Measurements from ENCODE around the gene RAD51B.
A peak's percentile ranks its signal among the peaks of the same experiment; 100 is the strongest.

The RAD51B gene

DNA sequence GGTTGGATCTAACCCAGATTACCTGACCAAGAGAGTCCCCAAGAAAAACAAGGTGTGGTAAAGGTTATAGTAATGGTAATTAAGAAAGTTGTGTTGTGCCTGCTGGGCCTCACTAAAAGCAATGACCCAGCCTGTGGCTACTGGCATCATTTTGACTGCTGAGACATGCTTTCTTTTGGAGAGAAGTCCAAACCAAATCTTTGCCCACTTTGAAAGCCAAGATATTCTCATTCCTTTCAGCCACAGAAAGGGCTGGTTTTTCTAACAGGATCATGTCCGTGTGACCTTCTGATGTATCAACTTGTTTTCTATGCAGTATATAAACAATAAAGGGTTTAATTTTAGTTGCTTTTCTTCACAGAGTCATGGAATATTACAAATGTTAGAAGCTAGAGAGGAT lies 388.6 kb downstream of the RAD51B start:
- no peak for FAIRE-seq
- TF ChIP-seq POLR2A (IDR thresholded peaks at IDR 0.05; ENCODE audit: low read depth, low read length) (no peak), SPI1 (IDR thresholded peaks at IDR 0.05; ENCODE audit: low read depth, low read length) (no peak), POLR2AphosphoS5 (IDR thresholded peaks at IDR 0.05; ENCODE audit: low read depth, low read length) (no peak), PAX5 (IDR thresholded peaks at IDR 0.05; ENCODE audit: insufficient read depth, low read length, severe bottlenecking) (no peak), POU2F2 (IDR thresholded peaks at IDR 0.05; ENCODE audit: low read depth, low read length) (no peak), TAF1 (IDR thresholded peaks at IDR 0.05; ENCODE audit: low read depth, low read length) (no peak)
- DNase-seq (ENCODE audit: insufficient read length, low spot score) = no peak

DNA sequence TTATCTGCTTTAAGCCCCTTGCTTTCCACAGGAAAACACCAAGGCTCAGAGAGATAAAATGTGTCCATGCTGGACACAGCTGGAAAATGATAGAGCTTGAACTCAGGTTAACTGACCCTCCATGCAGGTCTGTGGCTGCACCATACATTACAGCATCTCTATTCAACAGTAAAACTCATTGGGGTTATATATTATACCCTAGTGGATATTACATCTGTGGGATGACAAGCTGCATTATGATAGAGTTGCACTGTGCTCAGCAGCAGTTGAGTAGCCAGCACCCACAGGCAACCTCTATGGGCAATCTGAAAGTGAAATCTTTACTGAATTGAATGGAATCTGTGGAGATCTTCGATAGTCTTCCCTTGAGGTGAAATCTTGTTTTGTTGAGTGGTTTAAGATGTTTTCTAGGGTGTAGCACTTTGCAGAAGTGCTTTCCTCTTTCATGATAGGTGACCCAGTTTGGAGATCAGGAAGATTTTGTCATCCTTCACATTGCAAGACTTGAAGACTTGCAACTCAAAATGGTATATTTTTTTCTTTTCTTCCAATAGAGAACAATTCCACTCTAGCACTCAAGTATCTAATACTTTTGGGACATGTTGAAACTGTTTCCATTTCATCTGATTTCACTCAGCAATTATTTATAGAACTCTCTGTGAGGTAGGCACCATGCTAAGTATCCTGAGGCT lies 389.2 kb downstream of the RAD51B start:
- DNase-seq (ENCODE audit: insufficient read length, low spot score) = no peak
- TF ChIP-seq POLR2AphosphoS5 (IDR thresholded peaks at IDR 0.05; ENCODE audit: low read depth, low read length) = no peak
- no peak for TF ChIP-seq POU2F2 (IDR thresholded peaks at IDR 0.05; ENCODE audit: low read depth, low read length)
- no peak for TF ChIP-seq SPI1 (IDR thresholded peaks at IDR 0.05; ENCODE audit: low read depth, low read length)
- no peak for TF ChIP-seq TAF1 (IDR thresholded peaks at IDR 0.05; ENCODE audit: low read depth, low read length)
- TF ChIP-seq POLR2A (IDR thresholded peaks at IDR 0.05; ENCODE audit: low read depth, low read length) = no peak
- TF ChIP-seq PAX5 (IDR thresholded peaks at IDR 0.05; ENCODE audit: insufficient read depth, low read length, severe bottlenecking) = no peak
- FAIRE-seq = peak; percentile 52

- no peak for TF ChIP-seq POLR2AphosphoS5 (IDR thresholded peaks at IDR 0.05; ENCODE audit: low read depth, low read length)
- TF ChIP-seq TAF1 (IDR thresholded peaks at IDR 0.05; ENCODE audit: low read depth, low read length) = 0 out of 2 replicates have a peak, but pooled peaks have one; percentile 36
- peak; percentile 27; the same call in 1 of the 2 replicates for TF ChIP-seq POU2F2 (IDR thresholded peaks at IDR 0.05; ENCODE audit: low read depth, low read length)
- peak; percentile 26 for TF ChIP-seq SPI1 (IDR thresholded peaks at IDR 0.05; ENCODE audit: low read depth, low read length)
- TF ChIP-seq POLR2A (IDR thresholded peaks at IDR 0.05; ENCODE audit: low read depth, low read length) = no peak
- FAIRE-seq = peak; percentile 96
- DNase-seq (ENCODE audit: insufficient read length, low spot score) = peak; percentile 42
These were observed 391.2 kb downstream of the RAD51B start for GRCh38 chr14:68210729-68211299.

DNA sequence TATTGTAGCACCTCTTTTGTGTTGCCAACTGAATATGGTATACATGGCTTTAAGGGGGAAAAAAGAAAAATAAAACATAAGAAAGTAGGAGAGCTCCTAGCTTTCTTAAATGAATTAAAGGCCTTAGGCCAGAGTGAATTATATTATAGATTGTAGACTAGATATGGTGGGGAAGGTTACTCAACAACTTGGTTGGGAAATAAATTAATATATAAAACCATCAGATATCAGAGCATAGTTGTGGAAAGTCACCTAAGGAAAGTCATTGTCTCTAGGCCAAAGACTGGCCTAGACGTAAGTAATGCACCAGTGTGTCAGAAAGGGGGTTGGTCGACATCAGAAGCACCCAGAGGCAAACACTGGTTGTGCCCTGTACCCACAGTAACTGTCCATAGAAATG lies 391.8 kb downstream of the RAD51B start:
- TF ChIP-seq PAX5 (IDR thresholded peaks at IDR 0.05; ENCODE audit: insufficient read depth, low read length, severe bottlenecking) = no peak
- TF ChIP-seq POLR2AphosphoS5 (IDR thresholded peaks at IDR 0.05; ENCODE audit: low read depth, low read length) = no peak
- no peak for TF ChIP-seq POU2F2 (IDR thresholded peaks at IDR 0.05; ENCODE audit: low read depth, low read length)
- TF ChIP-seq SPI1 (IDR thresholded peaks at IDR 0.05; ENCODE audit: low read depth, low read length) = no peak
- no peak for TF ChIP-seq POLR2A (IDR thresholded peaks at IDR 0.05; ENCODE audit: low read depth, low read length)
- TF ChIP-seq TAF1 (IDR thresholded peaks at IDR 0.05; ENCODE audit: low read depth, low read length) = no peak
- DNase-seq (ENCODE audit: insufficient read length, low spot score) = no peak
- no peak for FAIRE-seq

- DNase-seq (ENCODE audit: insufficient read length, low spot score) = no peak
- no peak for TF ChIP-seq TAF1 (IDR thresholded peaks at IDR 0.05; ENCODE audit: low read depth, low read length)
- no peak for TF ChIP-seq POU2F2 (IDR thresholded peaks at IDR 0.05; ENCODE audit: low read depth, low read length)
- no peak for TF ChIP-seq POLR2AphosphoS5 (IDR thresholded peaks at IDR 0.05; ENCODE audit: low read depth, low read length)
These were observed 392.3 kb downstream of the RAD51B start for GRCh38 chr14:68211886-68212285.

GRCh38 chr14:68212361-68212760 lies 392.8 kb downstream of the RAD51B start:
- DNase-seq (ENCODE audit: insufficient read length, low spot score) (no peak), FAIRE-seq (no peak)
- TF ChIP-seq POU2F2 (IDR thresholded peaks at IDR 0.05; ENCODE audit: low read depth, low read length) = no peak
- TF ChIP-seq SPI1 (IDR thresholded peaks at IDR 0.05; ENCODE audit: low read depth, low read length) = no peak
- no peak for TF ChIP-seq TAF1 (IDR thresholded peaks at IDR 0.05; ENCODE audit: low read depth, low read length)
- no peak for TF ChIP-seq POLR2A (IDR thresholded peaks at IDR 0.05; ENCODE audit: low read depth, low read length)

More at GRCh38 chr14:68211886-68212285, 392.3 kb downstream of the RAD51B start:
- peak; percentile 9 for FAIRE-seq

GRCh38 chr14:68214431-68214830 lies 394.9 kb downstream of the RAD51B start:
- DNase-seq (ENCODE audit: insufficient read length, low spot score) (no peak), FAIRE-seq (no peak)
- TF ChIP-seq POLR2AphosphoS5 (IDR thresholded peaks at IDR 0.05; ENCODE audit: low read depth, low read length) (no peak), TAF1 (IDR thresholded peaks at IDR 0.05; ENCODE audit: low read depth, low read length) (no peak), SPI1 (IDR thresholded peaks at IDR 0.05; ENCODE audit: low read depth, low read length) (no peak), POU2F2 (IDR thresholded peaks at IDR 0.05; ENCODE audit: low read depth, low read length) (no peak), PAX5 (IDR thresholded peaks at IDR 0.05; ENCODE audit: insufficient read depth, low read length, severe bottlenecking) (no peak), POLR2A (IDR thresholded peaks at IDR 0.05; ENCODE audit: low read depth, low read length) (no peak)

- FAIRE-seq = peak; percentile 47
- TF ChIP-seq PAX5 (IDR thresholded peaks at IDR 0.05; ENCODE audit: insufficient read depth, low read length, severe bottlenecking) (no peak), POLR2AphosphoS5 (IDR thresholded peaks at IDR 0.05; ENCODE audit: low read depth, low read length) (no peak), SPI1 (IDR thresholded peaks at IDR 0.05; ENCODE audit: low read depth, low read length) (no peak), POU2F2 (IDR thresholded peaks at IDR 0.05; ENCODE audit: low read depth, low read length) (no peak), POLR2A (IDR thresholded peaks at IDR 0.05; ENCODE audit: low read depth, low read length) (no peak), TAF1 (IDR thresholded peaks at IDR 0.05; ENCODE audit: low read depth, low read length) (no peak)
- DNase-seq (ENCODE audit: insufficient read length, low spot score) = no peak
These were observed 396.1 kb downstream of the RAD51B start for GRCh38 chr14:68215629-68216028.

- DNase-seq (ENCODE audit: insufficient read length, low spot score) (no peak), FAIRE-seq (no peak)
- no peak for TF ChIP-seq PAX5 (IDR thresholded peaks at IDR 0.05; ENCODE audit: insufficient read depth, low read length, severe bottlenecking)
- no peak for TF ChIP-seq SPI1 (IDR thresholded peaks at IDR 0.05; ENCODE audit: low read depth, low read length)
- TF ChIP-seq POLR2A (IDR thresholded peaks at IDR 0.05; ENCODE audit: low read depth, low read length) = no peak
- no peak for TF ChIP-seq POU2F2 (IDR thresholded peaks at IDR 0.05; ENCODE audit: low read depth, low read length)
- no peak for TF ChIP-seq TAF1 (IDR thresholded peaks at IDR 0.05; ENCODE audit: low read depth, low read length)
- TF ChIP-seq POLR2AphosphoS5 (IDR thresholded peaks at IDR 0.05; ENCODE audit: low read depth, low read length) = no peak
These were observed 396.5 kb downstream of the RAD51B start for GRCh38 chr14:68216079-68216478.

Data from GM12891 (cell line).